GM12872 (cell line): ENCODE data around the gene TMEM131L.
A peak's percentile ranks its signal among the peaks of the same experiment; 100 is the strongest.

Experiments
- TF ChIP-seq, protein P1 (sequence below): IDR thresholded peaks from 3 replicates; pipeline ENCODE4 v1.5.1; 2011; ENCODE audit warnings: low read depth, mild to moderate bottlenecking, low read length, moderate library complexity; ENCODE audit not compliant: insufficient read depth

TMEM131L gene

GRCh38 chr4:153486281-153487151 is 20.4 kb downstream of the TMEM131L start:
- TF ChIP-seq, protein P1, sequence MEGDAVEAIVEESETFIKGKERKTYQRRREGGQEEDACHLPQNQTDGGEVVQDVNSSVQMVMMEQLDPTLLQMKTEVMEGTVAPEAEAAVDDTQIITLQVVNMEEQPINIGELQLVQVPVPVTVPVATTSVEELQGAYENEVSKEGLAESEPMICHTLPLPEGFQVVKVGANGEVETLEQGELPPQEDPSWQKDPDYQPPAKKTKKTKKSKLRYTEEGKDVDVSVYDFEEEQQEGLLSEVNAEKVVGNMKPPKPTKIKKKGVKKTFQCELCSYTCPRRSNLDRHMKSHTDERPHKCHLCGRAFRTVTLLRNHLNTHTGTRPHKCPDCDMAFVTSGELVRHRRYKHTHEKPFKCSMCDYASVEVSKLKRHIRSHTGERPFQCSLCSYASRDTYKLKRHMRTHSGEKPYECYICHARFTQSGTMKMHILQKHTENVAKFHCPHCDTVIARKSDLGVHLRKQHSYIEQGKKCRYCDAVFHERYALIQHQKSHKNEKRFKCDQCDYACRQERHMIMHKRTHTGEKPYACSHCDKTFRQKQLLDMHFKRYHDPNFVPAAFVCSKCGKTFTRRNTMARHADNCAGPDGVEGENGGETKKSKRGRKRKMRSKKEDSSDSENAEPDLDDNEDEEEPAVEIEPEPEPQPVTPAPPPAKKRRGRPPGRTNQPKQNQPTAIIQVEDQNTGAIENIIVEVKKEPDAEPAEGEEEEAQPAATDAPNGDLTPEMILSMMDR, result no peak

GRCh38 chr4:153488006-153488891 is 22.1 kb downstream of the TMEM131L start:
- TF ChIP-seq, protein P1, result 0 out of 3 replicates have a peak, but pooled peaks have one; percentile 4

- TF ChIP-seq, protein P1, result no peak
Observed at GRCh38 chr4:153489856-153490558, 23.8 kb downstream of the TMEM131L start.

GRCh38 chr4:153490985-153491483 is 24.9 kb downstream of the TMEM131L start:
- TF ChIP-seq, protein P1, result no peak

DNA sequence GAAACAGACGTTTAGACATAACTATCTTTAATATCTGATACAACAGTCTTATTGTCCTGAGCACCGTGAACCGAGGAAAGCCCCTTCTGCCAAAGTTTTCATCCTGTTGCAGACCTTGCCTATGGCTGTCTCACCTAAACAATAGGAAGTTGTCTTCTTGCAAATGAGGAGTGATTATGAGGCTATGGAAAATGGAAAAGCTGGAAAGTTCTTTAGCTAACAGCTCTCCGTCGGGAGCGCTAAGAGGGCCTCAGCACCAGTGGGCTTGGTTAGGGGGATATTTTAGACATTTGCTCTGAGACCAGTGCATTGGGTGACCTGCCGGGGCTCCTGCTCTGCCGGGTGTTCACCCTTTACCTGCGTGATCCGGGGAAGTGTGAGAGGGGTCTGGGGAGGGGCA is 28.4 kb downstream of the TMEM131L start:
- TF ChIP-seq, protein P1, result no peak

GRCh38 chr4:153495480-153496193 is 29.5 kb downstream of the TMEM131L start:
- TF ChIP-seq, protein P1, result no peak
